HG03066 (cell line): ENCODE data around the gene LRRN4CL.
"Not testable (repeated sequence)": the region's sequence is repeated elsewhere in the genome, so short reads cannot be mapped to it uniquely, and the experiment has no call there.

Experiments
- ATAC-seq: cut with Tn5 transposase; IDR thresholded peaks from one replicate; pipeline ENCODE4 v1.9.1; 2021; ENCODE audit warnings: low read depth; ENCODE audit not compliant: unreplicated experiment

LRRN4CL gene

DNA sequence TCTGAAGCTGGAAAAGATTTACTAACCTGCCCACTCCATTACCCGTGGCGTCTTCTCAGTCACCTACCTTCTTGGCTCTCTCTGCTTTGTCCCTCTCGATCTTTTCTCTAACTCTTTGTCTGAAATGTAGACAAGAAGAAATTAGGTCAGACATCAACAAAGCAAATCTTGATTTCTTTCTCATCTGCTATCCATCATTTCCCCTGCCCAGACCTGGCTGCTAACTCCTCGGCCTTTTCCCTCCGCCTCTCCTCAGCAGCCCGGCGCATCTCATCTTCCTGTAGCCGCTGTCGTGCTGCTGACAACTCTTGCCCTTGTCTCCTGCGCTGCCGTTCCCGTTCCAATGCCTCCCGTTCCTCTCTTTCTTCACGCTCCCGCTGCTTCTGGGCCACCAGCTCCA lies 11.6 kb downstream of the LRRN4CL start:
- ATAC-seq: no peak

DNA sequence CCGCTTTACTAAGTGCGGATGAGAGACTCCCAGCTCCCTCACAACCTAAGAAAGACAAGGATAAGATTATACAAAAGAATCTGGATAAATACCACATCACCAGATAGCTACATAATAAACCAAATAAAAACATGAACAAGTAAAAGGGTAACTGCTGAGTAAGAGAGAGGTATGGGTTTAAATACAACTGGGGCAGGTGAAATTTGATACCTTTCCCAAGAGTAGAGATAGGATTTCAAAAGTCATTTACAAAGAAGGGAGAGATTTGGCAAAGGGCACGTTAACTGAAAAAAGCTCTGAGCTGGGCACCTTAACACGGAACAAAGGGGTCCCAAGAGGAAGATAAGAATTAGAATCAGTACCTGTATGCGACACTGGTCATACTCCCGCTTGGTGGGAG lies 12.2 kb downstream of the LRRN4CL start:
- ATAC-seq: no peak

DNA sequence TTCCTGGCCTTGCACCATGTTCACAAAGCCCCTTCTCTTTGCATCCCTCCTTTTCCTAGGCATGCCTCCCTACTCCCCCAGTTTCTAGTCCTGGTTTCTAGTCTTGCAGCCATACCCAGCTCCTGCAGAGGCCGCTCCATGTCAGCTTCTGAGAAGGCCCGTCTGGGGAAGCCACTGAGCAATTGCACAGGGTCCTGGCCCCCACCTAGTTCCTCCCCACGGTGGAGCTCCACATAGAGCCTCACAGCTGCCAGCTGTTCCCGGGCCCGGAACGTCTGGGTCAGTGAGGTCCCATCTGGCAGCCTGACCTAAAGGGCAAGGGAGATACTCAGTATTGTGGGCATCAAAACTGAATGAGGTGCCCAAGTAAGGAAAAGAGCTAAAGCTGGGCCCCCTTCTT lies 12.6 kb downstream of the LRRN4CL start:
- no peak for ATAC-seq

DNA sequence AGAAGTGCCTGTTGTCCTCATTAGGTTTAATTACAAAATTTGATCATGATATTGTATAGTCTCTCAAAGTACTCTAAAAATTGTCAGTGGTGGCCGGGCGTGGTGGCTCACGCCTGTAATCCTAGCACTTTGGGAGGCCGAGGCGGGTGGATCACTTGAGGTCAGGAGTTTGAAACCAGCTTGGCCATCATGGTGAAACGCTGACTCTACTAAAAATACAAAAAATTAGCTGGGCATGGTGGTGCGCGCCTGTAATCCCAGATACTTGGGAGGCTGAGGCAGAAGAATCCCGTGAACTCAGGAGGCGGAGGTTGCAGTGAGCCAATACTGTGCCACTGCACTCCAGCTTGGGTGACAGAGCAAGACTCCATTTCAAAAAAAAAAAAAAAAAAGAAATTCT lies 13.9 kb downstream of the LRRN4CL start:
- not testable (repeated sequence) for ATAC-seq

DNA sequence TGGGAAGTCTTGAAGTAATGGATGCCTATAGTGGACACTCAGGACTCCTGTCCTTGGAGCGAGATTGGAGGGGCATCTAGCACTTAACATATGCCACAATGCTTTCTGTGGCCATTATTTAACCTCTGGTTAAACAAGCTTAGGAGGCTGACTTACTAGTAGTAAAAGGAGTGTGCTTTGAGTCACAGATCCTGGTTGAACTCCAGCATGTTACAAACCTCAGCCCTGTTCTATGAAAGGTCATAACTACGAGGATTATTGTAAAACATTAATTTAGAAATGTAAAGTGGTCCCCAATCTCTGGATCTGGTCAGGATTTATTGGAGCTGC lies 16.2 kb downstream of the LRRN4CL start:
- no peak for ATAC-seq

DNA sequence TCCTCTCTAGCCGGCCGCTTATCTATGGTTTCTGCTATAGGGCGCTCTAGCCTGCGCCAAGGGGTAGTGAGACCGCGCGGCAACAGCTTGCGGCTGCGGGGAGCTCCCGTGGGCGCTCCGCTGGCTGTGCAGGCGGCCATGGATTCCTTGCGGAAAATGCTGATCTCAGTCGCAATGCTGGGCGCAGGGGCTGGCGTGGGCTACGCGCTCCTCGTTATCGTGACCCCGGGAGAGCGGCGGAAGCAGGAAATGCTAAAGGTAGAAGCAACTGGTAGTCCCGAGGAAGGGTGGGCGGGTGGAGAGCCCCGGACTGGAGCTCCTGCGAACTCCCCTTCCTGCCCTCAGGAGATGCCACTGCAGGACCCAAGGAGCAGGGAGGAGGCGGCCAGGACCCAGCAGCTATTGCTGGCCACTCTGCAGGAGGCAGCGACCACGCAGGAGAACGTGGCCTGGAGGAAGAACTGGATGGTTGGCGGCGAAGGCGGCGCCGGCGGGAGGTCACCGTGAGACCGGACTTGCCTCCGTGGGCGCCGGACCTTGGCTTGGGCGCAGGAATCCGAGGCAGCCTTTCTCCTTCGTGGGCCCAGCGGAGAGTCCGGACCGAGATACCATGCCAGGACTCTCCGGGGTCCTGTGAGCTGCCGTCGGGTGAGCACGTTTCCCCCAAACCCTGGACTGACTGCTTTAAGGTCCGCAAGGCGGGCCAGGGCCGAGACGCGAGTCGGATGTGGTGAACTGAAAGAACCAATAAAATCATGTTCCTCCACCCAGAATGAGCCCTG lies 17.5 kb downstream of the LRRN4CL start, which contains the start of the genes LBHD1 and UQCC3:
Gene LBHD1 (minus strand): TSS at position 660 of the 782 bp plus-strand sequence. CDS start 2,236 bp downstream, outside the sequence.
Gene UQCC3 (plus strand): TSS at position 66 of the 782 bp plus-strand sequence. CDS start 73 bp downstream, at position 139.
- ATAC-seq: peak; percentile 64

DNA sequence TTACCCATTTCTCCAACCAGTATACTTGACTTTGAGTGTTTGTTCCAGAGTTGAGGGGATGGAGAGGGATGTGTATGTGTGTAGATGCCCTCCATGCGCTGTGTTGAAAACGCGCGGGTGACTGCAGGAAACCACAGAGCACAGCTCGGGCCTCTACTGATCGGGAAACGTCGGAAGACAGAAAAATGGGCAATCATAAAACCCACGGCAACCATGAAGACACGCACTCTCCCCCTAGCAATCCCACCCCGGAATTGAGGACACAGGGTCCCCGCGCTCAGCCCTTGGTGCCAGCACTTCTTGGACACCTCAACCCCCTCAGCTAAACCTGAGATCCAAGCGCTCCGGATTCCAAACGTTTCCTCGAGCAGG lies 18.1 kb downstream of the LRRN4CL start:
- ATAC-seq: no peak

DNA sequence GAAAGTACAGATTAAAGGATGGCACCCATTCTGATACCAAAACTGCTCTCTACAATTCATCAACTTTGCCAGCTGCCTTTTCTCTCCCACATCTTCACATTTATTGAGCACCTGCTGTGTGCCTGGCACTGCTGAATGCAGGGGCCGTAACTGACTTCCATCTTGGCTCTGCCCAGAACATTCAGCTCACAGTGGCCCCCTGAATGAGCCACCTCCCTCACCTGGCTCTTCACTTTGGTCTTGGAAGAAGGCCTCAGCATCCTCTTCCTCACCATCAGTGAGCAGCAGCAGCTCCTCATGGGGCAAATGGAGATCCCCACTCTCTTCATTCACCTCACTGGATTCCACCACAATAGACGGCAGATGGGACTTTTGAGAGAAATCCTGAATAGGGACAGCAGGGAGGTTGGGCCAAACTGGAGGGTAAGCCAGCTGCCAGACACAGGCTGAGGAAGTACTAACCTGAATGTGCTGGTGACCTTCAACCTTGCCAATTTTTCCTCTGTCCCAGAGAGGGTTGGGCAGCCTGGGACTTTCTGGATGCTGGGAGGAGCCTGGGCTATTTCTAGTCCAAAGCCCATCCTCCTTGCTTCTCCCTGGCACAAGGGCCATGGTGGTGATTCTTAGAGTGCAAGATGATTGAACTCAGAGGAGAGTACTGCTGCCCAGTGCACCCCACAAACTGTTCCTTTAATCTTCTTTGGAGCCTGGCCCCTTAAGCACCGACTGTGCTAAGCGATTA lies 19.7 kb downstream of the LRRN4CL start:
- ATAC-seq: no peak

DNA sequence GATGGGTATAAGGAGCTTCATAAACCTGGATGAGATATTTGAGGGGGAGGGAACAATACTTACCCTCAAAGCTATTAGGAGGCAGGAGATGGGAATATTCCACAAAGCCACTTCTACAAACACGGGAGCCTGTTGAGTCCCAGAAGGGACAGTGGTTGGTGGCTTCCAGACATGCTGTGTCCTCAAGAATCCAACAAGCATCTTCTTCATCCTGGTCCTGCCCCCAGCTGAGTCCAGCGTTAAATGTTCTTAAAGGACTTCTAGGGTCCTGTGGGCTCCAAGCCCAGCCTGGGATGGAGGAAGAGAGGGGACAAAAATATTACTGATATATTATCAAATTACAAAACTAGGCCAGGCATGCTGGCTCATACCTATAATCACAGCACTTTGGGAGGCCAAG lies 21.9 kb downstream of the LRRN4CL start:
- ATAC-seq: no peak

DNA sequence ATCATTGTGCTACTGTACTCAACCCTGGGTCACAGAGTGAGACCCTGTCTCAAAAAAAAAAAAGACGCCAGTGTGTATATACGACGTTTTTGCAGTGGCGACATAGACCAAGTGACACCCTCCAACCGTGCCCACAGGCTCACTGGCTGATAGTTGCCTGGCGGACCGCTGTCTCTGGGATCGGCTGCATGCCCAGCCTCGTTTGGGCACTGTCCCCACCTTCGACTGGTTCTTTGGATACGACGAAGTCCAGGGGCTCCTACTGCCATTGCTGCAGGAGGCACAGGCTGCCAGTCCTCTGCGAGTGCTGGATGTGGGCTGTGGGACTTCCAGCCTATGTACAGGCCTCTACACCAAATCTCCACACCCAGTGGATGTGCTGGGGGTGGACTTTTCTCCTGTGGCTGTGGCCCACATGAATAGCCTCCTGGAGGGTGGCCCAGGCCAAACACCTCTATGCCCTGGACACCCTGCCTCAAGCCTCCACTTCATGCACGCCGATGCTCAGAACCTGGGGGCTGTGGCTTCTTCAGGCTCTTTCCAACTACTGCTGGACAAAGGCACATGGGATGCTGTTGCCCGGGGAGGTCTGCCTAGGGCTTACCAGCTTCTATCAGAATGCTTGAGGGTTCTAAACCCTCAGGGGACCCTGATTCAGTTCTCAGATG lies 22.9 kb downstream of the LRRN4CL start:
- ATAC-seq: no peak

DNA sequence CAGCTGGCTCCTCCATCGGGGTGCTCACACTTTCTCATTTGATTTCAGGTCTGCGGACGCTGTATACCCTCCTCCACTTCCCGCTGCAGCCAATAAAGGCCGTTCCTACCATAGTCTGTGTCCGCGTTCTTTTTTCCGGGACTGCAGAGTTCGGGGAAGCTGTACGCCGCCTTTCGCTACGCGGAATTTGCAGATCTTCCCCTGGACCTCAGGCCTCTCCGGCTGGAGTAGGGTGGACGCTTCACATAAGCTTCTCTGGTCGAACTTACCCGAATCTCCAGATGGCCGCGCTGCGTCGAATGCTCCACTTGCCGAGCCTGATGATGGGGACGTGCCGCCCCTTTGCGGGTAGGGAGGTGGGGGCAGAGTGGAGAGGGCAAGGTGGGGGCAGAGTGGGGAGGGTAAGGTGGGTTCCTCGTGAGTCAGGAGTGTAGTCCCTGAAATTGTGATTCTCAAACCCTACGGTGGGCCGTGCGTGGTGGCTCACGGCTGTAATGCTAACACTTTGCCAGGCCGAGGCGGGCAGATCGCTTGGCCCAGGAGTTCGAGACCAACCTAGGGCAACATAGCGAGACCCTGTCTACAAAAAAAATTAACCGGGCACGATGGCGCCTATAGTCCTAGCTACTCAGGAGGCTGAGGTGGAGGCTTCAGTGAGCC lies 23.6 kb downstream of the LRRN4CL start:
- ATAC-seq: peak; percentile 17

DNA sequence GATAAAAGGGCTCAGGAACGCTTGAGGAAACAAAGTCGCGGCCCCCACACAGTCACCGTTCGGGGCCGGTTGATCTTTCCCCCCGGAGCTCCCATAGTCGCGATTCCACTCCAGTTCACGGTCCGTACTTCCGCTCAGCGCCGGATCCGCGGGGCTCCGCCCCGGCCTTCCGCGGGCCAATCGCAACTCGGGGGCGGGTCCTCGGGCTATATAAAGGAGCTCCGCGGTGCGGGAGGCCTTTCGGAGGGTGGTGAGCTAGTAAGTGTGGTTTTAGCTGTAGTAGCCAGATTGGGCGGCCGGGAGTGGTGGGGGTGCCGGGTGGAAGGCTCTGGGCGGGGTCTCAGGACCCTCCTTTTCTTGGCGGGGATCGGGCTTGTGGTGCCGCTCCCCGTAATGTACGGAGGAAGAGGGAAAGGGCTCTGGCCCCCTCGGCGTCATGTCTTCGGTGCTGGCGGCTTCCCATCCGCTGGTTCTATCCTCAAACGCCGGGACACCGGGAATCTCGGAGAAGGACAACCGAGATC lies 24.2 kb downstream of the LRRN4CL start, which contains the start of the genes C11orf98 and CSKMT:
Gene C11orf98 (minus strand): TSS at position 136 of the 524 bp plus-strand sequence. CDS start 41 bp downstream, at position 95.
Gene CSKMT (plus strand): TSS at position 238 of the 524 bp plus-strand sequence. CDS start 568 bp downstream, outside the sequence.
- peak; percentile 82 for ATAC-seq

DNA sequence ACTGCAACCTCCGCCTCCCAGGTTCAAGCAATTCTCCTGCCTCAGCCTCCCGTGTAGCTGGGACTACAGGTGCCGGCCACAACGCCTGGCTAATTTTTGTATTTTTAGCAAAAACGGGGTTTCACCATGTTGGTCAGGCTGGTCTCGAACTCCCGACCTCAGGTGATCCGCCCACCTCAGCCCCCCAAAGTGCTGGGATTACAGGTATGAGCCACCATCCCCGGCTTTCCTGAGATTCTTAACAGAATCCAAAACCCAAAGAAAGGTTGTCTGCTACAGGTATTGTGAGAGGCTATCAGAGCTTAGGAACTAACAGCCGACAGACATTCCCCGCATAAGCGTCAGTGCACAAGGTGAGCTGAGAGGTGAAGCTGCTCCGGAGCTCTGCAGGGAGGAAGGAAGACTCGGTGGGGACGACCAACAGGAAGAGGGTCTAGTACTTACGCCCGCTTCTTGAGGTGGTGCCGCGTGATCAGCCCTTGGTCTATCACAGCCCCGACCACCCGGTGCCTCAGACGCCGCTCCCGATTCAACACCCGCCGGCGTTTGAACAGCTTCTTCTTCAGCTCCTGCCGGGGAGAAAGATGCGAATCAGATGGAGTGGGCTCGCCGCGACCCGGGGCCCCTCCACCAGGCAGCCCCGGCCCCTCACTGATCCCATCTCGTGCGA lies 24.8 kb downstream of the LRRN4CL start:
- ATAC-seq: peak; percentile 27

DNA sequence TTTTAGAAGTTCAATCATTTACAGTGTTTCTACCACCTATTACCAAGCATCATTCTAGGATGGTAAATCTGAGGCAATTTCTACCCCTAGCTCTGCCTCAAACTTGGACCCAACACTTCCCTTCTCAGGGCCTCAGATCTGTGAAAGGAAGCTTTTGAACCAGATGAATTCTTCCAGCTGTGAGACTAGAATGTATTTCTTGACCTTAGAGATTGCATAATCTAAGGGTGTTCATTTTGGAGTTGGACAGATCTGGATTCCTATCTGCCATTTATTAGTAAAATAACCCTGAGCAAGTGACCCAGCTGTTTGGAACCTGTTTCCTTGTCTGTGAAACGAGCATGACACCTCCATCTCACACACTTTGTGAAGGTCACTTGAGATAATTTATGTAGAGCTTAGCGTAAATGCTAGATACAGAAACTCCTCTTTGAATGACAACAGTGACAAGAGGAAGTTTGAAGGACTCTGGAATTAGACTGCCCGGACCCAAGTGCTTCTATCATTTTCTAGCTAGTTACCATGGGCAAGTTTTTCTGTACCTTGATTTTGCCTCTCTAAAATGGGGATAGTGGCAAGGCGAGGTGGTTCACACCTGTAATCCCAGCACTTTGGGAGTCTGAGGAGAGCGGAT lies 32.4 kb downstream of the LRRN4CL start:
- no peak for ATAC-seq

DNA sequence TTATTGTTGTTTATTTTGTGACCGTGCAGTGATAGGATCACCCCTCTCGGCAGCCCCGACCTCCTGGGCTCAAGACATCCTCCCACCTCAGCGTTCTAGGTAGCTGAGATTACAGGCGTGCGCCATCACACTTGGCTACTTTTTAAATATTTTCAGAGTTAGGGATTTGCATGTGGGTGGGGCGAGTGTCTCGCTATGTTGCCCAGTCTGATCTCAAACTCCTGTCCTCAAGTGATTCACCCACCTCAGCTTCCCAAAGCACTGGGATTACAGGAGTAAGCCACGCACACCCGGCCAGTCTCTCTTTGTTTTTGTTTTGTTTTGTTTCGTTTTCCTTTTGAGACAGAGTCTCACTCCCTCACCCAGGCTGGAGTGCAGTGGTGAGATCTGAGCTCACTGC lies 35.0 kb downstream of the LRRN4CL start:
- no peak for ATAC-seq

DNA sequence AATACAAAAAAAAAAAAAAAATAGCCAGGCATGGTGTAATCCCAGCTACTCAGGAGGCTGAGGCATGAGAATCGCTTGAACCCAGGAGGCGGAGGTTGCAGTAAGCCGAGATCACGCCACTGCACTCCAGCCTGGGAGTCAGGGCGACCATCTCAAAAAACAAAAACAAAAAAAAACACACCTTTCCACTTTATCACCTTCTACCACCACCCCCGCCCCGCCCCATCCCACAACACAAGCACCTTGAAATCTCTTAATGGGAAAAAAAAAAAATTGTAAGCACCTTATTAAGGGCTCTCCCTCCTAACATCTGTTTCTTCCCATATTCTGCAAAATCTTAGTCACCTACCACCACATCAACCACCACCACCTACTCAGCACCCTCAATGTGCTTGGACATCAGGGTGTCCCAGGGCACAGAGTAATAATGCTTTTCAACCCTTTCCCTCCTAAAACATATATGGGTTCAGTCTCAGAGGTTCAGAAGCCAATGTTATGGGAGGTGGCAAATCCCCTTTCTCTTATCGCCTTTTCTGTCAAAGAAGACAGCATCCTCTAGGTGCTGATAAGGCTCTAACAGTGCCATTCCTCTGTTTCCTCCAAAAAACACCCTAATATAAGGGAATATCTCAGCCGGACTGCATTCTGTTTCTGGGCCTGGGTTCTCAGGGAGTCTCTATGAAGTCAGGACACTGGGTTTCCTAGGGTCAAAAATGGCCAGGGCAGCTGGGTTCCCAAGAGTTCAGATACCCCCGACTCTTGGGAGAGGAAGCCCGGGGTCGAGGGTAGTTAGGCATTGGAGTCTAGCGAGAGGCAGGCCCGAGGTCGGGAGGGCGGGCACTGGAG lies 36.9 kb downstream of the LRRN4CL start:
- no peak for ATAC-seq

DNA sequence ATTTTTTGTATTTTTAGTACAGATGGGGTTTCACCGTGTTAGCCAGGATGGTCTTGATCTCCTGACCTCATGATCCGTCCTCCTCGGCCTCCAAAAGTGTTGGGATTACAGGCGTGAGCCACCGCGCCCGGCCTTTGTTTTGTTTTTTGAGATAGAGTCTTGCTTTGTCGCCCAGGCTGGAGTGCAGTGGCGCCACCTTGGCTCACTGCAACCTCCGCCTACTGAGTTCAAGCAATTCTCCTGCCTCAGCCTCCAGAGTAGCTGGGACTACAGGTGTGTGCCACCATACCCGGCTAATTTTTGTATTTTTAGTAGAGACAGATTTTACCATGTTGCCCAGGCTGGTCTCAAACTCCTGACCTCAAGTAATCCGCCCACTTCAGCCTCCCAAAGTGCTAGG lies 39.0 kb downstream of the LRRN4CL start:
- not testable (repeated sequence) for ATAC-seq

DNA sequence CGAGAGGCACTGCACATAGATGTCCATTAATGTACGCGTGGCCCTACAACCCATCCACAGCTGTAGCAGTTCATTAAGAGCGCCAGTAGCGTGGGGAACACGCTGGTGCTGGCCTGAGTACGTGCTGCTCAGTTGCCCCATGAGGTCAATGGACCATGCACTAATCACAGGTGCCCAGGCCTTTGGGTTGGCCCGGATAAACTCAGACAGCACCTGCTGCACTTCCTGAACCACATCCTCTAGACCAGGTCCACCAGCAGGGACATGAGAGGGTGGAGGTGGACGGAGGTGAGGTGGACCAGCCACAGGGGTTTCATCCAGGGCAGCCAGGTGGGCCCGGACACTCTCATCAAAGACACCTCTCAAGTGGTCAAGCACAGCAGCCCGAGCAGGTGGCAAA lies 39.8 kb downstream of the LRRN4CL start:
- no peak for ATAC-seq
